ENCODE results near the gene CDH22. TPM values are rescaled to one million over a fixed set of nuclear protein-coding genes. Genes with fewer than 3 reads are reported as not detected.
A peak's percentile ranks its signal among the peaks of the same experiment; 100 is the strongest.

Gene CDH22
- total RNA-seq, 1 donor from 2014 or later = 0.41 TPM

- peak; percentile 42 for DNase-seq
These were observed 115.8 kb downstream of the CDH22 start for GRCh38 chr20:46192376-46192944.

GRCh38 chr20:46191611-46192010 is 116.7 kb downstream of the CDH22 start:
- no peak for DNase-seq

GRCh38 chr20:46191168-46191540 is 117.1 kb downstream of the CDH22 start:
- DNase-seq = no peak

- DNase-seq = no peak
These were observed 117.7 kb downstream of the CDH22 start for GRCh38 chr20:46190478-46191167.

- no peak for DNase-seq
These were observed 119.3 kb downstream of the CDH22 start for GRCh38 chr20:46188866-46189541.

GRCh38 chr20:46186210-46186609 is 122.1 kb downstream of the CDH22 start:
- no peak for DNase-seq

- DNase-seq = no peak
These were observed 122.9 kb downstream of the CDH22 start for GRCh38 chr20:46185353-46185752.

- no peak for DNase-seq
These were observed 124.5 kb downstream of the CDH22 start for GRCh38 chr20:46183768-46184167.

GRCh38 chr20:46182276-46183200 is 125.8 kb downstream of the CDH22 start:
- no peak for DNase-seq

- DNase-seq = no peak
These were observed 128.4 kb downstream of the CDH22 start for GRCh38 chr20:46179862-46180261.

GRCh38 chr20:46178891-46179290 is 129.4 kb downstream of the CDH22 start:
- DNase-seq = peak; percentile 15

GRCh38 chr20:46177768-46178167 is 130.5 kb downstream of the CDH22 start:
- no peak for DNase-seq

GRCh38 chr20:46176739-46177378 is 131.4 kb downstream of the CDH22 start:
- DNase-seq = no peak

- no peak for DNase-seq
These were observed 133.2 kb downstream of the CDH22 start for GRCh38 chr20:46175127-46175494.

GRCh38 chr20:46174469-46175126 is 133.7 kb downstream of the CDH22 start:
- peak; percentile 81 for DNase-seq

GRCh38 chr20:46173652-46174468 is 134.4 kb downstream of the CDH22 start:
- DNase-seq = no peak

GRCh38 chr20:46172961-46173536 is 135.2 kb downstream of the CDH22 start:
- DNase-seq = no peak

GRCh38 chr20:46172455-46172854 is 135.8 kb downstream of the CDH22 start:
- DNase-seq = no peak

- DNase-seq = no peak
These were observed 136.4 kb downstream of the CDH22 start for GRCh38 chr20:46171909-46172308.

GRCh38 chr20:46171476-46171875 is 136.8 kb downstream of the CDH22 start:
- no peak for DNase-seq

All from tongue (tissue), 2 donors.